AG09309 (cell line): ENCODE data around the gene BRD8.

ENCODE experiments used
- DNase-seq: peaks from one replicate; pipeline ENCODE4 v3.0.0-alpha.2; 2010; ENCODE audit warnings: low read depth
- H3K4me3 ChIP-seq: 2 replicates; pipeline ENCODE4 v1.5.1; 2011; ENCODE audit warnings: mild to moderate bottlenecking, low read depth, low read length, moderate library complexity; ENCODE audit not compliant: control insufficient read depth
- CTCF ChIP-seq: IDR thresholded peaks from 2 replicates; pipeline ENCODE4 v1.5.1; 2011; ENCODE audit warnings: mild to moderate bottlenecking, low read depth, low read length, inconsistent platforms; ENCODE audit not compliant: insufficient read depth, control insufficient read depth; ENCODE audit errors: missing control alignments

BRD8 gene

GRCh38 chr5:138178516-138179276 lies at the start of gene BRD8, which contains the start of gene KIF20A:
BRD8 (minus strand) TSS chr5:138178630; CDS start chr5:138178614, 16 bp downstream.
KIF20A (plus strand) TSS chr5:138179112; CDS start chr5:138179681, 569 bp downstream.
- DNase-seq: peak; percentile 82
- no peak for TF ChIP-seq CTCF
- peak within 1 kb of the TSS; percentile 95 for H3K4me3 ChIP-seq

DNA sequence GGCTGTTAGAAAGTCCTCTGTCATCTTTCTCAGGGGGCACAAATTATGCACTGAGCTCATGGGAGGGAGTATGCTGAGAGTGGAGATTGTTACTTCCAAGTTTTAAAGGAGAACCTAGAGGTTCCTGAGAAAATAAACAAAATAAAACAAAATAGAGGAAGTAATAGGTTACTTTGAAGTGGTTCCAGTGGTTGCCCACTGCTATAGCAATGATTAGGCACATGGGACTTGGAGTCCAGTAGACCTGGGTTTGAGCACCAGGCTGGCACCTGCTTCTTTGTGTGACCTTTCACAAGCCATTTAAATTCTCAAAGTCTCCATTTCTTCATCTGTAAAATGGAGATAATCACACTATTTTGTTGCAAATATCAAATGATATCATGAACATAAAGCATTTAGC lies 48.5 kb upstream of the BRD8 start:
- DNase-seq: no peak
- H3K4me3 ChIP-seq: no peak overlapping the region
- no peak for TF ChIP-seq CTCF

GRCh38 chr5:138224712-138225111 lies 46.3 kb upstream of the BRD8 start:
- no peak overlapping the region for H3K4me3 ChIP-seq
- no peak for TF ChIP-seq CTCF
- no peak for DNase-seq

- no peak for TF ChIP-seq CTCF
- H3K4me3 ChIP-seq: no peak overlapping the region
- no peak for DNase-seq
Measured at GRCh38 chr5:138223532-138223931, 45.1 kb upstream of the BRD8 start.

DNA sequence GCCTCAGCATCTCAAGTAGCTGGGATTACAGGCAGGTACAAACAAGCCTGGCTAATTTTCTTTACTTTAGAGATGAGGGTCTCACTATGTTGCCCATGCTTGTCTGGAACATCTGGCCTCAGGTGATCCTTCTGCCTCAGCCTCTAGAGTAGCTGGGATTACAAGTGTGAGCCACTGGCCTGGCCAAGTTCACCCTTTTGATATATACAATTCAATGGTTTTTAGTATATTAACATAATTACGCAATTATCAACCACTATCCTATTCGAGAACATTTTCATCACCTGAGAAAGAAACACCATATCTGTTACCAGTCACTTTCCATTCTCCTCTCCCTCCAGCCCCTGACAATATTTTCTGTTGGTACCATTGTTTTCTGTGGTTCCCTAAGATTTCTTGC lies 38.4 kb upstream of the BRD8 start:
- H3K4me3 ChIP-seq: no peak overlapping the region
- DNase-seq: no peak
- TF ChIP-seq CTCF: no peak

DNA sequence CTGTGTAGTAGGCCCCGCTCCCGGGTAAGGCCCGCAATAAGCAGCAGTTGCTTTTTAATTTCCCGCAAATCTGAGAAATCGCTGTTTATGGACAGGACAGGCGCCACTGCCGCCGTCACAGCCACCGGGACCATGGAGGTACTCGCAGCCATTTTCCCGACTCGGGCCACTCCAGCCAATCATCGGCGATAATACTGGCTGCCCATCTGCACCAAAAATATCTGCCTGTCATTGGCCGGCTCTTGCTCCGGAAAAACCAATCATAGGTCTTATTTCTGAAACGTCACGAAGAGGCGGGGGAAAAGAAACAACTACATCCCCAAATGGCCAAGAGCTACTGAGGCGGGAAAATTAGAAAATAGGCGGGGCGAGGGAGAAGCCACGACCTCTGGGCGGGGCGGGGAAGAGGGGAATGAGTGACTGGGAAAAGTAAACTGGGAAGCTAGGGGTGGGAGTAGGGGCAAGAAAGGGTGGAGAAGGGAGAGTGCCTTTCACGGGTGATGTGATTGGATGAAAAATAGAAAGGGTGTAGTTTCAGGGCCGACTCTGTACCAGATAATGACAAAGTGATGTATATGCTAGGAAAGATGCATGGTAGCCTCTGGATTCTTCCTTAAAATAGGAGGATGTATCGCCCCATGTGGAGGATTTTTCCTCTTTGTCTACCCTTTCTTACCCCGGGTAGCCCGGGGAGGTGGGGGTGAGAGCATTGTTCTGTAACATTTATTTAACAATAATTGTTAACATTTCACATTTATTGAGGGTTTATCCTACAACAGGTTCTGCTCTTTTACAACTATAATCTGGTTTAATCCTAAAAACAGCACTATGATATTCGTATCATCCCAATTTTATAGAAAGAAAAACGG lies 35.0 kb upstream of the BRD8 start, which contains the start of gene CDC23:
CDC23 (minus strand) TSS at position 163 of the 869 bp plus-strand sequence; CDS start at position 152, 11 bp downstream.
- DNase-seq: peak; percentile 88
- peak within 1 kb of the TSS; percentile 75 for H3K4me3 ChIP-seq
- no peak for TF ChIP-seq CTCF
